ENCODE measurements around the gene SAA2.
"Not testable (repeated sequence)": the region's sequence is repeated elsewhere in the genome, so short reads cannot be mapped to it uniquely, and the experiment has no call there.

GRCh38 chr11:18246379-18247190, 1.9 kb downstream of the SAA2 start:
- TF ChIP-seq CTCF (IDR thresholded peaks at IDR 0.05; ENCODE audit: poor library complexity); EZH2phosphoT487 (IDR thresholded peaks at IDR 0.05; ENCODE audit: low read depth, severe bottlenecking, unreplicated experiment): not testable (repeated sequence)

All from hepatocyte (in vitro differentiated cells).